HG03103 (cell line): ENCODE measurements around the gene SMYD1.
"Not testable (repeated sequence)": the region's sequence is repeated elsewhere in the genome, so short reads cannot be mapped to it uniquely, and the experiment has no call there.

Source experiments
- ATAC-seq: cut with Tn5 transposase; IDR thresholded peaks from one replicate; pipeline ENCODE4 v1.9.1; 2021; ENCODE audit warnings: low read depth; ENCODE audit not compliant: unreplicated experiment

SMYD1 gene

DNA sequence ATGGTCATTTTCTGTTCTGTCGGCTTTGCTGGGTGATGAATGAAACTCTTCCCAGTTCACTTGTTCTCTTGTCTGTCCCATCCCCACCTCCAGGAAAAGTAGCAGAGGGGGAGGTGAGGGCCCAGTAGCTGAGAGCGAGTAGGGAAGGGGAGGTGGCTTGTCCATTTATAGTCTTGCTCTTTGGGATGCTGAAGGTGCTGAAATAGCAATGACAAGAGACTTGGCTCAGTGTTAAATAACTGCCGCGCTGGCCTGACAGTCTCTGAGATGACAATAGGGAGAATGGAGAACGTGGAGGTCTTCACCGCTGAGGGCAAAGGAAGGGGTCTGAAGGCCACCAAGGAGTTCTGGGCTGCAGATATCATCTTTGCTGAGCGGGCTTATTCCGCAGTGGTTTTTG lies at the start of gene SMYD1:
Gene SMYD1, plus strand, starts transcription at position 228 of the 400 bp plus-strand sequence. Its CDS starts 40 bp downstream, at position 268.
- no peak for ATAC-seq

DNA sequence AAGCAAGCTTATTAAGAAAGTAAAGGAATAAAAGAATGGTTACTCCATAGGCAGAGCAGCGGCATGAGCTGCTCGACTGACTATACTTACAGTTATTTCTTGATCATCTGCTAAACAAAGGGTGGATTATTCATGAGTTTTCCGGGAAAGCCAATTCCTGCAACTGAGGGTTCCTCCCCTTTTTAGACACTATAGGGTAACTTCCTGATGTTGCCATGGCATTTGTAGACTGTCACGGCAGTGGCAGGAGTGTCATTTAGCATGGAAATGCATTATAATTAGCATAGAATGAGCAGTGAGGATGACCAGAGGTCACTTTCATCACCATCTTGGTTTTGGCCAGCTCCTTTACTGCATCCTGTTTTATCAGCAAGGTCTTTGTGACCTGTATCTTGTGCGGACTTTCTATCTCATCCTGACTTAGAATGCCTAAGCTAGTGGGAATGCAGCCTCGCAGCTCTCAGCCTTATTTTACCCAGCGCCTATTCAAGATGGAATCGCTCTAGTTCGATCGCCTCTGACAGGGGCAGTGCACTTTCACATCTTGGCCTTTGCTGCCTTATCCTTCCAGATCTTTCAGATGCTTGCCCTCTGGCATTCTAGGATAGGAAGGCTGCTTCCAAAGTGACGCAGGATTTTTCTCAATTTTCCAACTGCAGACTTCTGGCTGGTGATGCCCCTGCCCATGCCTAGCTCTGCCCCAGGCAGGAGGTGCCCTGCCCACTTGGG lies 49.4 kb upstream of the SMYD1 start:
- not testable (repeated sequence) for ATAC-seq

DNA sequence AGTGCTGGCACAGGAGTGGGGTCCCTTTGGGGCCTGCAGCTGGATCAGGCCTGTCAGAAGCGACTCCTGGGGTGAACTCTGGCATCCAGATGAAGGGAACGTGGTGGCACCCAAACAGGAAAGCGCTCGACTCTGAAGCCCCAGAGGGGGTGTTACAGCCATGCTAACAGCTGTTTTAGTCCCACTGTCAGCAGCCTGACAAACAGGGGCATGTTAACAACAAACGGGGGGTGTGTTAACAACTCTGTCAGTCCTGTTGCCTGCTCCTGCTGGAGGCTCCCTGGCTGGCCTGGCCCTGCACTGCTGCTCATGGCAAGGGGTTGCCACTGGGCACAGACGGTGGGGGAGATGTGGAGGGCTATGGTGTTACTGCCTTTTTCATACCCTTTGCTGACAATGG lies 48.7 kb upstream of the SMYD1 start:
- no peak for ATAC-seq

DNA sequence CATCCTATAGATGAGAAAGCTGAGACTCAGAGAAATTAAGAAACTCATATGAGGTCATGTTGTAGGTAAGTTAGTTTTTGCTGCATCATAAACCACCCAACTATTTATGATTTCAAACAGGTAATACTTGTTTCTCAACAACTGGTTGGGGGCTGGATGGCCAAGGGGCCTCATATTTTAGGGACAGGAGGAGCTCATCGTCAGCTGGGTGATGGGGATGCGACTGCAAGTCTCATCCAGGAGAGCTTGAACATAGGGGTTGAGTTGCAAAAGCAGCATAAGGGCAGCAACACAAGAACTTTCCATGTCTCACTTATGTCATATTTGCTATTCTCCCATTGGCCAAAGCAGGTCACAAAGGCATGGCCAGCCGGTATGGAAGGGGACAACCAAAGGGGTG lies 47.6 kb upstream of the SMYD1 start:
- no peak for ATAC-seq

DNA sequence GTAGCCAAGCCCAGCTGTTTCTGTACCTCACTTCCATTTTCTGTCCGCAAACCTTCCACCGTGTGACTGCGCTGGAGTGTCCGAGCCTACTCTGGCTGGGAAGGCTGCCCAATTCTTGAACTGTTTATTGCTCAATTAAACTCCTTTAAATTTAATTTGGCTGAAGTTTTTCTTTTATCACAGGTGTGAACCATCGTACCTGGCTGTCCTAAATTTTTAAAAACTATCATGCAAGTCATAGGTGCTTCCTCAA lies 45.0 kb upstream of the SMYD1 start:
- no peak for ATAC-seq

DNA sequence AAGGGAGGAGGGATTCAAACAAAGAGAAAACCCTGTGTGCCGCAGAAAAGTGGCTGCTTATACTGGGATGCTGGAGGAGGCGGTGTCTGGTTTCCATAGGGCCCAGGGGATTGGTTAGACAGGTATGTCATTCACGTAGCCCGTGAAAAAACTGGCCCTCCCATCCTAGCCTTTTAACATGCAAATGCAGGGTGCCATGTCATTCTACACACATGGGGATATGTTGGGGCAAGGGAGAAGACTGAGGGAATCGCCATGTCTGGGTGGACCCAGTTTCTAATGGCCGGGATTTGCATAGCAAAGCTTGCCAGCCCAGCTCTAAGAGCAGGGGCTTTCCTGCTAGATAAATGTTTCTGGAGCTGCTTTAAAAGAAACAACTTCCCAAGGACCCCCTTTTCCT lies 43.1 kb upstream of the SMYD1 start:
- ATAC-seq = no peak

DNA sequence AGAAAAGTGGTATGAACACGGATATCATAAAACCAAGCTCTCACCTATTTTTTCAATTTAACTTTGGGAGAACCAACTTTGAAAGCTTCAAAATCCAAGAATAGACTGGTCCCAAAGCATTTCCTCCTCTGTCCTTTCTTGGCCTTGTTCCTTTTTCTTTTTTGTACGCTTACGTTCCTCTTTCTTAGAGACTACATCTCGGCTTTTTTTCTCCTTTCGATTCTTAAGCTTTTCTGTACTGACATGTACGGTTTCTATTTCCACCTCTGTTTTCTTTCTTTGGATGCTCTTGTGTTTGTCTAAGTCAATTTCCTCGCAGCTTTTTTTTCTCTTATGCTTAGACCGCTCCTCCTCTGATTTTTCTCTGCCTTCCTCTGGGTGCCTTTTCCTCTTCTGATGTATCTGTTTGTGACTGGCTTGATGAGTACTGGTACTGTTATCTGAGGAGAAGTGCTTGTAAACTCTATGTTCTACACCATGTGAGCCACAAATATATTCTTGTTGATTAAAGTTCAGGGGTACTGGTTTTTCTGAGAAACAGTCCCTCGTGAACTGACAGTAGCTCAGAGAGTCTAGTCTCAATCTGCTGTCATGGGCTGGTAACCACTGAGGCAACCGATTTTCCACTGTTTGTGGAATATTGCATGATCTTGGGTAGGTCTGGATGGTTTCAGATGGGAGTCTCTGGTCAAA lies 39.8 kb upstream of the SMYD1 start:
- ATAC-seq = no peak

DNA sequence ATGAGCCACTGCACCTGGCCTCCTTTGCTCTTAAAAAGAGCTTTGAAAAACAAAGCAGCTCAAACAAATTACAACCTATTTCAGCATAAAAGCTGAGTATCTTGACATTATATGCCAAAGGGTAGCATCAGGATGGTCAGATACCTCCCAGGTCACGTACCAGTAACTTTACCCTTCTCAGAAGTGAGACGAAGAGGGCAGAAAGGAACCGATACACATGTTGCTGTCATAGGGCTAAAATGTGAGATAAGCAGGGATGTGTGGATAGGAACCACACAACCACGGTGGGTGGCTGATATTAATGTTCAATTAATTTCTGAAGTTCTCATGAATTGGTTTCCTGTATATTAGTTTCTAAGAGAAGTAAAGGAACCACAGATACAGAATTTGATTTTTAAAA lies 38.7 kb upstream of the SMYD1 start:
- ATAC-seq = no peak

DNA sequence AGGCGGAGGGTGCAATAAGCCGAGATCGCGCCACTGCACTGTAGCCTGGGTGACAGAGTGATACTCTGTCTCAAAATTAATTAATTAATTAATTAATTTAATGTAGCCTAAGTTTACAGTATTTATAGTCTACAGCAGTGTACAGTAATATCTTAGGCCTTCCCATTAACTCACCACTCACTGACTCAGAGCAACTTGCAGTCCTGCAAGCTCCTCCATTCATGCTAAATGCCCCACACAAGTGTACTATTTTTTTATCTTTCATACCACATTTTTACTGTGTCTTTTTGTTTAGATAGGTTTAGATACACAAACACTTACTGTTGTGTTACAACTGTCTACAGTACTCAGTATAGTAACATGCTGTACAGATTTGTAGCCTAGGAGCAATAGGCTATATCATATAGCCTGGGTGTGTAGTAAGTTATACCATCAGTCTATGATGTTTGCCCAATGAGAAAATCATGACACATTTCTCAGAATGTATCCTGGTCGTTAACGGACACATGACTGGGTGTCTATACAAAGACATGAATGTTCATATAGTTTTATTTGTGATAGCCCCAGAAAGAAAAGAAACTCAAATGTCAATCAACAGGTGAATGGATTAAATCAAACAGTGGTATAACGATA lies 35.4 kb upstream of the SMYD1 start:
- no peak for ATAC-seq

DNA sequence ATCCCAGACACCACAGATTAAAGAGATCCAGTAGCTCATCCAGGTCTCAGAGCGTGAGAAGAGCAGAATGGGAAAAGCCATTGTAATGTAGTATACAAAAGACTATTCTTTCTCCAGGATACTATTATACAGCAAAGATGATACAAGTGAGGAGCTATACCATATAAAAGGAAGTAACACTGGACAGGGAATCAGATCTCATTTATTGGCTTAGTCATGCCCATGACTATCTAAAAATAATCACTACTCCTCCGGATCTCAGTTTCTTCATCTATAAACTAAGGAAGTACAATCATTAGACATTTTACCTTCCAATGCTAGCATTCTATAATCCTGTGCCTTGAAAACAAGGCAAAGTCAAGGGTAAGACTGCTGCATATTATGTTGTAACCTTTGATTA lies 31.4 kb upstream of the SMYD1 start:
- ATAC-seq = no peak

DNA sequence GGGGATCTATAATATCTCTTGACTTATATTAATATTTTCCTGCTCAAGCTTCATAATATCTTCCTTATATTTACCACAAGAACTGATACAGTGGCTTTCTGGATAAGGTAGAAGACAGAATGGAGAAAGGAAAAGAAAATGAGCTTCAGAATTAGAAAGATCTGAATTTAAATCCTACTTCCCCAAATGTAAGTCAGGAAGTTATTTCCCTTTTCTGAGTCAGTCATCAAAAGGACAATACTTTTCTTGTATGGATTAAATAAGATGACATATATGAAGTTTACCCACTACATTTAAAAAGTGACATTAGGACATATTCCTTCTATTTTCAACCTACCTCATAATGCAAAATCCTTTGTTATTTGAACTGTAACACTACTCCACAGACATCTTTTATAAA lies 31.0 kb upstream of the SMYD1 start:
- no peak for ATAC-seq

DNA sequence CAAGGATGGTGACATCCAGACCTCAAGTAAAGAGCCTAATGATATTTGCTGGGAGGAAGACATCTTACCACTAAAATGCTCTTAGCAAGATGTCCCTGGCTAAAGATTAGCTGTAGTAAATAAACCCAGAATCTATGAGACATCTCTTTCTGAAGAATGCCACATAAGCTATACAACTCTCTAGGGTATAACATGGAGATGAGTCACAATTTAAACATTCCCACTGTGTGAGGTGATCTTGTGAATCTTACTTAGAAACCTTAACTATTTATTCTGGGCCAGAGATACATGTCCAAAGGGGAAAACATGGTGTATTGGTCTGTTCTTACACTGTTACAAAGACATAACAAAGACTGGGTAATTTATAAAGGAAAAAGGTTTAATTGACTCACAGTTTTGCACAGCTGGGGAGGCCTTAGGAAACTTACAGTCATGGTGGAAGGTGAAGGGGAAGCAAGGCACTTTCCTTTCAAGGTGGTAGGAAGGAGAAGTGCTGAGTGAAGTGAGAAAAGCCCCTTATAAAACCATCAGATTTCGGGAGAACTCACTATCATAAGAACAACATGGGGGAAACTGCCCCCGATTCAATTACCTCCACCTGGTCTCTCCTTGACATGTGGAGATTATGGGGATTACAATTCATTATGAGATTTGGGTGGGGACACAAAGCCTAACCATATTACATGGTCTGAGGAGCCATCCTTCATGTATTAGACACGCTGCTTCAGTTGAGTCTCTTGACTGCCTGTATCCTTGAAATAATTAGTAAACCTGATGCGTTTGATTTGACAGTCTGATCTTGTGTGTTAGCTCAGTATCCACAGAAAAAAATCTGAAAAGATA lies 29.1 kb upstream of the SMYD1 start:
- no peak for ATAC-seq

DNA sequence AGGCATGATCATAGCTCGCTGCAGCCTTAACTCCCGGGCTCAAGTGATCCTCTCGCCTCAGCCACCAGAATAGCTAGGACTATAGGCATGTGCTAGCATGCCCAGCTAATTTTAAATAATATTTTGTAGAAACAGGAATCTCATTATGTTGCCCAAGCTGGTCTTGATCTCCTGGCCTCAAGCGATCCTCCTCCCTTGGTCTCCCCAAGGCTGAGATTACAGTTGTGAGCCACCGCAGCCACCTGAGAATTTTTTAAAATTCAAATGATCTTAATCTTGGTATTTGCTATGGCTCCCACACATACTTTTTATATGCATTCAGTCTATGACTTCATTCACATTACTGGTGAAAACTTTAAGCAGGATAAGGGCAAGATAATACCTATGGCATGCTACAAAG lies 25.1 kb upstream of the SMYD1 start:
- no peak for ATAC-seq

DNA sequence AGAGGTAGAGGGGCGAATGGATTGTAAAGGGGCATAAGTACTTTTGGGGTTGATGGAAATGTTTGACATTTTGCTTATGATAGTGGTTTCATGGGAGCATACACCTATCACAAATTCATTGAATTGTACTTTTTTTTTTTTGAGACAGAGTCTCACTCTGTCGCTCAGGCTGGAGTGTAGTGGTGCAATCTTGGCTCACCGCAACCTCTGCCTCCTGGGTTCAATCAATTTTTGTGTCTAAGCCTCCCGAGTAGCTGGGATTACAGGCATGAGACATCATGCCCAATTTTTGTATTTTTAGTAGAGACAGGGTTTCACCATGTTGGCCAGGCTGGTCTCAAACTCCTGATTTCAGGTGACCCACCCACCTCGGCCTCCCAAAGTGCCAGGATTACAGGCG lies 22.1 kb upstream of the SMYD1 start:
- not testable (repeated sequence) for ATAC-seq

DNA sequence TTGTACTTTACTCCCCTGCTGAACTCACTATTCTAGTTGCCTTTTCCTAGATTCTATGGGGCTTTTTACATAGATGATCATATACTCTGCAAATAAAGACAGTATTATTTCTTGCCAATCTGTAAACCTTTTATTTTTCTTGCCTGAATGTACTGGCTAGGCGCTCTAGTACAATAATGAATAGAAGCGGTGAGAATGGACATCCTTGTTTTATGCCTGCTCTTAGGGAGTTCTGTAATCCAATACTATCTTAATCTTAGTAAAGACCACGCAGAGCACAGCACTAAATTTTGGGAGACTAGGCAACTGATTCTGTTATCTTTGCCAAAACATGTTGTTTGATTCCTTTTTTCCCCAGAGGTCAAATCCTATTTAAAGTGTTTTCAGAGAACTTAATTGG lies 19.1 kb upstream of the SMYD1 start:
- ATAC-seq = no peak

DNA sequence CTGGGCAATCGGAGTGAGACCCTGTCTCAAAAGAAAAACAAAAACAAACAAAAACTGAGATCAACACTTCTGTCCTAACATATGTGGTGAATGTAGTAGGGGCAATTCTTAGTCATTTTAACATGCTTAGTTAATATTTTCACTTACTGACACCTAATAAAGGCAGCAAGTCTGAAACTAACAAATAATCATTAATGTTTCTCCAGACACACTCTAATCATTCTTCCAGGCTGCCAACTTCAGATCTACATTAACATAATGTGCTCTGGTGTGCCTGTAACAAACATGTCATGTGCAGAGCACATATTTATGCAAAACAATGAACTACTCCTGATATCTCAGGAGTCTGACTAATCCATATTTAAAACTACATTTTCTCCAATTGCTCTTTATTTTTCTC lies 18.0 kb upstream of the SMYD1 start:
- no peak for ATAC-seq

DNA sequence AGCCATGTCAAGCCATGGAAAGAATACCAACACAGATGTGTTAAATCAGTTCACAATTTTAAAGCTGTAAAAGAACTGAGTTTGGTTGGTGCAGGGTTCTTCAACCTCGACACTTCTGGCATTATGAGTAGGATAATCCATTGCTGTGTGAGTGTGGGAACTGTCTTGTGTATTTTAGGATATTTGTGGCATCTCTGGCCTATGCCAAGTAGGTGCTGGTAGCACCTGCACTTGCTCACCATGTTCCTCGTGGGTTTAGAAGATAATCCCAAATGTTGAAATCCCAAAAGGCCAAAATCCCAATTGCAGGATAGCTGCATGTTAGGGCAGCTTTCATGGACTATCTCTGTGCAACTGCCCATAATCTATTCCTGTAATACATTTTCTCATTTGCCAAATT lies 15.8 kb upstream of the SMYD1 start:
- ATAC-seq = no peak

DNA sequence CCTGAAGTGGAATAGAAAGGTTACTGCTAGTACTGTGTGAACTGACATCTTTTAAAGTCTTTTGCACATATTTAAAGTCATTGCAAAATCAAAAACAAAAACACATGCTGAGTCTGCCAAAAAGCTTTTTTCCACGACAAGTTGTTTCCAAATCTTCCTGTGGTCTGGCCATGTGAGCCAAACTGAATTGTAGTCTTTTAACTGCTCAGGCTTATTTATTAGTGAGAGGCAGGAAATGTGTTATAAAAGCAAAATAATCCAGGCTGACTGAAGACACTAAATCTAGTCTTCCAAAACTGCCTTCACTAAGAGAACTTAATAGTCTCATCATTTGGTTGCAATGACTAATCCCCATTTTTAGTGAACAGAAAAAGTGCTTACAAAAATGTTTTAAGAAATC lies 14.3 kb upstream of the SMYD1 start:
- no peak for ATAC-seq

DNA sequence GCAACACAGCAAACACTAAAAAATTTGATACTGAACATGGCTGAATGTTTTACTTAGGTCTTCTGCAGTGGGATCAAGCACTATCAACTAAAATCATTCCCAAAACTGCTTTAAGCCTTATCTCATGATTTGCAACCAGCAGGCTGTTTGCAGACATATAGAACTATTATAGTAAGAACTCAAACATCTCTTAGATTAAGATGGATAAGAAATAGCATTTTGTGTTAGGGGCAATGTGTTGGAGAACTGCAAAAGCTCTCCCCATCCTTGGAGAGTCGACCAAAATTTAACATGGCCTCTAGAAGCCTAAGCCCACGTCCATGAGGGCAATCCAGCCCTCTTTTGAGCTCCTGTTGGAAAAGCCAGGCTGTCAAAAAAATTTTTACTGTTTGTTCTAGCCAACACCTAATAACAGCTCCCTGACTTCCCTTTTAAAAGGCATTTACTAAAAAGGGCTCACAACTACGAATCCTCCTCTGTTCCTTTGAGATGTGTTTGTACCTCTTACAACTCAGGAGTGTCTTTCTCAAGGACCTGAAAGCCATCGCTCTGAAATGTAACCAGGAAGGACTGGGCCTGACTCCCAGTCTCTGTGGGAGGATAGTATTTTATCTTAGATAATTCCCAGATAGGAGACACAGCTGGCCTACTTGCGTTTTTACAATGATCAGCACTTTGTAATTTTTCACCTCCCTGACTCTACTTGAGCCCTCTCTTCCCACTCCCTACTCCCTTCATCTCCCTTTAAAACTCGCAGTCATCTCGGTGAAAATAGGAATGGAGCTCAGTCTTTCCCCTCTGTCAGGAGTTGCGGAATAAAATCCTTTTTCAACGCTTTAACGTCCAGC lies 13.5 kb upstream of the SMYD1 start:
- ATAC-seq = no peak

DNA sequence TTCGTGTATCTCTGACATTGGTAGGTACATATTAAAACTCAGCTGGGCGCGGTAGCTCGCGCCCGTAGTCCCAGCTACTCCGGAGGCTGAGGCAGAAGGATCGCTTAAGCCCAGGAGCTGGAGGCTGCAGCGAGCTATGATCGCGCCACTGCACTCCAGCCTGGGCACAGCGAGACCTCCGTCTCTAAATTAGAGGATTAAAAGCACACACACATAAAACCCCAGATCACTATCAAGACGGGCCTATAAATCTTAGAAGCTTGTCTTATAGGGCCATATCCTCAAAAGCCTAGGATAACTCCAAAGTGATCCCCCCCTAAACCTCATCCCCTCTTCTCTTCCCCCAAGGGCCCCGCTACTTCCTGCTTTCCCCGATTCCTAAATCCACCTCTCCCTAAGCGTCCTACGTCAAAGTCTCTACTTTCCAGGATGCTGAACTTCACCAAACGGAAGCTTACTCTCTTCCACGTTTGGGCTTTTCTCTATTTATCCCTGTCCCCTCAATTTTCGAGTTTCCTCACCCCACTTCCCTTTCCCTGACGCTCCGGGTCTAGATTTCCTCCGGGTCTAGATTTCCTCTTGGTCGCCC lies 12.7 kb upstream of the SMYD1 start:
- ATAC-seq = no peak
